ENCODE results near the gene SMYD2.
"Not testable (repeated sequence)": the region's sequence is repeated elsewhere in the genome, so short reads cannot be mapped to it uniquely, and the experiment has no call there.

Gene SMYD2

GRCh38 chr1:214271174-214271858 lies 9.6 kb upstream of the SMYD2 start:
- TF ChIP-seq, protein P1, sequence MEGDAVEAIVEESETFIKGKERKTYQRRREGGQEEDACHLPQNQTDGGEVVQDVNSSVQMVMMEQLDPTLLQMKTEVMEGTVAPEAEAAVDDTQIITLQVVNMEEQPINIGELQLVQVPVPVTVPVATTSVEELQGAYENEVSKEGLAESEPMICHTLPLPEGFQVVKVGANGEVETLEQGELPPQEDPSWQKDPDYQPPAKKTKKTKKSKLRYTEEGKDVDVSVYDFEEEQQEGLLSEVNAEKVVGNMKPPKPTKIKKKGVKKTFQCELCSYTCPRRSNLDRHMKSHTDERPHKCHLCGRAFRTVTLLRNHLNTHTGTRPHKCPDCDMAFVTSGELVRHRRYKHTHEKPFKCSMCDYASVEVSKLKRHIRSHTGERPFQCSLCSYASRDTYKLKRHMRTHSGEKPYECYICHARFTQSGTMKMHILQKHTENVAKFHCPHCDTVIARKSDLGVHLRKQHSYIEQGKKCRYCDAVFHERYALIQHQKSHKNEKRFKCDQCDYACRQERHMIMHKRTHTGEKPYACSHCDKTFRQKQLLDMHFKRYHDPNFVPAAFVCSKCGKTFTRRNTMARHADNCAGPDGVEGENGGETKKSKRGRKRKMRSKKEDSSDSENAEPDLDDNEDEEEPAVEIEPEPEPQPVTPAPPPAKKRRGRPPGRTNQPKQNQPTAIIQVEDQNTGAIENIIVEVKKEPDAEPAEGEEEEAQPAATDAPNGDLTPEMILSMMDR (IDR thresholded peaks at IDR 0.05; ENCODE audit: borderline replicate concordance, control extremely low read depth, extremely low read depth, insufficient read depth, missing control alignments): peak; percentile 4
- in situ Hi-C loops (cut with MboI; ENCODE audit: low sequenced_read_pairs, unreplicated experiment): no loop called here
- DNase-seq (ENCODE audit: low spot score): no peak

DNA sequence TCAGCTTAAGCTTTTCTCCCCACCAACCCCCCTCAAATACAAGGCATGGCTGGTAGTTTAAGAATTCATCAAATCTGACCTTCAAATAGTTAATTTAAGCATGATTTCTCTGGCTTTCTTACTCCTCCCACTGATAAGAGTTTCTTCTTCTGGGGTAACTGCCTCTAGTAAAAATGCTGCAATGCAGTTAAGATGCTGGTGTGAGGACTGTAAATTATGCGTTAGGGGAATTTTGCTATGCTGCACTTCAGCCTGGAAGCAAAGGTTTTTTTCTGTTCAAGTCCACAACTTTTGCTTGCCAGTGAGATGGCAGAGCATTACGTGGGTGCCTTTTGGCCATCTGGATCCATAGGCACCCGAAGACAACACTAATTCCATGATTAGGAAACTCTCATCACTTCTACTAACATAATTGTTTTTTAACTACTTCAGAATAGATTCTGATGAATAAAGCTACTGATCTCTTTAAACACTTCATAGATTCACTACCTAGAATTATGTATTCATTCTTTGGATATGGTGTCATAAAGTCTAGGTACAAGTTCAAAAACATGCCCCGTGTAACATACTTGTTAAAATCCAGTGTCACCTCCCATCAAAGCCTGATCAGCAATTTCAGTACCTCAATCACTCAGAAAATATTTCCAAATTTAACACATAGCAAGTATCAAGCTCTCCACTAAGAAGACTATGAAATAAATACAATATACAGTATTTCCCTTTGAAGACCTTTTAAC lies 8.8 kb upstream of the SMYD2 start:
- TF ChIP-seq, protein P1 (IDR thresholded peaks at IDR 0.05; ENCODE audit: borderline replicate concordance, control extremely low read depth, extremely low read depth, insufficient read depth, missing control alignments): no peak
- DNase-seq (ENCODE audit: low spot score): no peak
- in situ Hi-C loops (cut with MboI; ENCODE audit: low sequenced_read_pairs, unreplicated experiment): no loop called here

- in situ Hi-C loops (cut with MboI; ENCODE audit: low sequenced_read_pairs, unreplicated experiment): no loop called here
These were observed 7.9 kb upstream of the SMYD2 start for GRCh38 chr1:214272964-214273533.

DNA sequence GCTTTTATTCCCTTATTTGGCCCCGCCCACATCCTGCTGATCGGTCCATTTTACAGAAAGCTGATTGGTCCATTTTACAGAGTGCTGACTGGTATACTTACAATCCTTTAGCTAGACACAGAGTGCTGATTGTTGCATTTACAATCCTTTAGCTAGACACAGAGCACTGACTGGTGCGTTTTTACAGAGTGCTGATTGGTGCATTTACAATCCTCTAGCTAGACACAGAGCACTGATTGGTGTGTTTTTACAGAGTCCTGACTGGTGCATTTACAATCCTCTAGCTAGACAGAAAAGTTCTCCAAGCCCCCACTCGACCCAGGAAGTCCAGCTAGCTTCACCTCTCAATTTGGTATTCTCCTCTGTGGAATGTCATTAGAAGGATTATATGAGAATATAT lies 5.3 kb upstream of the SMYD2 start:
- DNase-seq (ENCODE audit: low spot score); in situ Hi-C loops (cut with MboI; ENCODE audit: low sequenced_read_pairs, unreplicated experiment): not testable (repeated sequence)

More at GRCh38 chr1:214272964-214273533, 7.9 kb upstream of the SMYD2 start:
- no peak for DNase-seq (ENCODE audit: low spot score)
- TF ChIP-seq, protein P1 (IDR thresholded peaks at IDR 0.05; ENCODE audit: borderline replicate concordance, control extremely low read depth, extremely low read depth, insufficient read depth, missing control alignments): no peak

- in situ Hi-C loops (cut with MboI; ENCODE audit: low sequenced_read_pairs, unreplicated experiment): no loop called here
- no peak for DNase-seq (ENCODE audit: low spot score)
- TF ChIP-seq, protein P1 (IDR thresholded peaks at IDR 0.05; ENCODE audit: borderline replicate concordance, control extremely low read depth, extremely low read depth, insufficient read depth, missing control alignments): no peak
These were observed 4.2 kb upstream of the SMYD2 start for GRCh38 chr1:214276786-214277185.

GRCh38 chr1:214277704-214278635 lies 3.0 kb upstream of the SMYD2 start:
- in situ Hi-C loops (cut with MboI; ENCODE audit: low sequenced_read_pairs, unreplicated experiment): no loop called here
- TF ChIP-seq, protein P1 (IDR thresholded peaks at IDR 0.05; ENCODE audit: borderline replicate concordance, control extremely low read depth, extremely low read depth, insufficient read depth, missing control alignments): no peak
- DNase-seq (ENCODE audit: low spot score): no peak

Measured in GM13976 (cell line).